ENCODE results near the gene RSKR. TPM values are rescaled to one million over a fixed set of nuclear protein-coding genes. Genes with fewer than 3 reads are reported as not detected.
"Not testable (repeated sequence)": the region's sequence is repeated elsewhere in the genome, so short reads cannot be mapped to it uniquely, and the experiment has no call there.

RSKR gene
- total RNA-seq, 1 donor: 5.6 TPM

DNA sequence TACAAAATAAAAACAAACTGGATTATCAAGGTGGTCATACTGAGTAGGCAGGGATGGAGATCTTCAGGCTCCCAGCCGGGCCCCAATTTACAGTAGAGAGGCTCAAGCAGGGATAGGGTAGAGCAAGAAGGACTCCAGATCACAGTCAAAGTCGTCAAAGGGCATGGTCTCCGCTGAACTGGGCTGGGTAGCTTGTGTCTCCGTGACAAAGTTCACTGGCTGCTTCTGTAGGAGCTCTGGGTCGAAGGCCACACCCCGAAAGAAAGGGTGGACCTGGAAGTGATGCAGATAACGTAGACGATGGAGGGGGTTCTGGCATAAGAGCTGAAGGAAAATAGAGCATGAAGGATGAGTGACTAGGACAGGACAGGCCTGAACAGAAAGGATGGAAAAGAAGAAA, 3.6 kb downstream of the RSKR start:
- TF ChIP-seq, protein P1, sequence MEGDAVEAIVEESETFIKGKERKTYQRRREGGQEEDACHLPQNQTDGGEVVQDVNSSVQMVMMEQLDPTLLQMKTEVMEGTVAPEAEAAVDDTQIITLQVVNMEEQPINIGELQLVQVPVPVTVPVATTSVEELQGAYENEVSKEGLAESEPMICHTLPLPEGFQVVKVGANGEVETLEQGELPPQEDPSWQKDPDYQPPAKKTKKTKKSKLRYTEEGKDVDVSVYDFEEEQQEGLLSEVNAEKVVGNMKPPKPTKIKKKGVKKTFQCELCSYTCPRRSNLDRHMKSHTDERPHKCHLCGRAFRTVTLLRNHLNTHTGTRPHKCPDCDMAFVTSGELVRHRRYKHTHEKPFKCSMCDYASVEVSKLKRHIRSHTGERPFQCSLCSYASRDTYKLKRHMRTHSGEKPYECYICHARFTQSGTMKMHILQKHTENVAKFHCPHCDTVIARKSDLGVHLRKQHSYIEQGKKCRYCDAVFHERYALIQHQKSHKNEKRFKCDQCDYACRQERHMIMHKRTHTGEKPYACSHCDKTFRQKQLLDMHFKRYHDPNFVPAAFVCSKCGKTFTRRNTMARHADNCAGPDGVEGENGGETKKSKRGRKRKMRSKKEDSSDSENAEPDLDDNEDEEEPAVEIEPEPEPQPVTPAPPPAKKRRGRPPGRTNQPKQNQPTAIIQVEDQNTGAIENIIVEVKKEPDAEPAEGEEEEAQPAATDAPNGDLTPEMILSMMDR (IDR thresholded peaks at IDR 0.05; ENCODE audit: insufficient read depth, low read depth, low read length): no peak
- DNase-seq (ENCODE audit: low read depth): no peak
- no peak overlapping the region for H3K4me3 ChIP-seq (ENCODE audit: low read depth, low read length)

GRCh38 chr17:28604031-28604430, 10.0 kb downstream of the RSKR start:
- not testable (repeated sequence) for H3K4me3 ChIP-seq (ENCODE audit: low read depth, low read length); DNase-seq (ENCODE audit: low read depth)

DNA sequence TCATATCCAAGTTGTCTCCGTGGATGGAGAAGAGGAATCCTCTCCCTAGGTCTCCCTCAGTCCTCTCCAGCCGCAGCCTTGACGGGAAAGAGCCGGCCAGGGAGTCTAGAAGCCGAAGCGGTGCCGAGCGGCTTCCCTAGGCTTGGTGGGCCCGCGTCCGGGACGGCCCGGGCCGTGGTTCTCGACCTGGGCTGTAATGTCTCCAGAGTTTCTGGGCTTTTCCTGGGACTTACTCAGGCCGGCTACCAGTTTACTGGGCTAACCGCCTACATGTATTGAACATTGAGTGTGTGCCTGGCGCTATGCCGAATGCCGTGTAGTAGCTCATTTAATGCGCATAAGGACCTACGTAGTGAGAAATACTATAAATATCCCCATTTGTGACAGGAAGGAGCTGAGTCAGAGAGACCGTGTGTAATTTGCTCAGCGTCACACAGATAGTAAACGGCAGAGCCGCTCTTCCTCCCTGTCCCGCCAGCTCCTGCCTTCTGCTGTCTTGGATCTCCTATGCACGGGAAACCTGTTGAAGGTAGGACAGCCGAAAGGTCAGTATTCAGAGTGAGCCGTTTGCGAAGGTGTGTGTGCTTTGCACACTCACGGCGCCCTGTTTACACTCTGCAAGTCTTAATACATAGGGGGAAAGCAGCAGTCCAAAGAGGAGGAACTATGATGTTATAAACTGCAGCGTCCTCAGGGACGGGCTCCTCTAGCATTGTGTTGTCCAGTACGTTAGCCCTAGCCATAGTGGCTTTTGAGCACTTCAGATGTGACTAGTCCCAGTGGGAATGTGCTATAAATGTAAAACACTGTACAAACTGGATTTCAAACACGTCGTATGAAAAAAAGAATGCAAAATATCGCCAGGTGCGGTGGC, 14.4 kb downstream of the RSKR start:
- TF ChIP-seq, protein P1 (IDR thresholded peaks at IDR 0.05; ENCODE audit: insufficient read depth, low read depth, low read length): no peak
- peak; percentile 89 for DNase-seq (ENCODE audit: low read depth)
- H3K4me3 ChIP-seq (ENCODE audit: low read depth, low read length): peak overlapping the region; percentile 79

GRCh38 chr17:28598799-28599310, 15.1 kb downstream of the RSKR start, which contains the start of gene SPAG5:
Gene SPAG5 (minus strand): TSS chr17:28599025. CDS start chr17:28598946, 79 bp downstream.
- H3K4me3 ChIP-seq (ENCODE audit: low read depth, low read length): peak within 1 kb of the TSS; percentile 79
- TF ChIP-seq, protein P1 (IDR thresholded peaks at IDR 0.05; ENCODE audit: insufficient read depth, low read depth, low read length): no peak
- DNase-seq (ENCODE audit: low read depth): peak; percentile 92

GRCh38 chr17:28598389-28598788, 15.6 kb downstream of the RSKR start:
- no peak for DNase-seq (ENCODE audit: low read depth)
- TF ChIP-seq, protein P1 (IDR thresholded peaks at IDR 0.05; ENCODE audit: insufficient read depth, low read depth, low read length): no peak
- H3K4me3 ChIP-seq (ENCODE audit: low read depth, low read length): peak overlapping the region; percentile 79

- TF ChIP-seq, protein P1 (IDR thresholded peaks at IDR 0.05; ENCODE audit: insufficient read depth, low read depth, low read length): no peak
- no peak for DNase-seq (ENCODE audit: low read depth)
- peak overlapping the region; percentile 79 for H3K4me3 ChIP-seq (ENCODE audit: low read depth, low read length)
Observed at GRCh38 chr17:28597606-28598383, 16.2 kb downstream of the RSKR start.

- H3K4me3 ChIP-seq (ENCODE audit: low read depth, low read length): no peak overlapping the region
- TF ChIP-seq, protein P1 (IDR thresholded peaks at IDR 0.05; ENCODE audit: insufficient read depth, low read depth, low read length): no peak
- DNase-seq (ENCODE audit: low read depth): no peak
Observed at GRCh38 chr17:28592260-28592659, 21.7 kb downstream of the RSKR start.
